H9 (cell line): Measurements from ENCODE around the gene FHIT. TPM values are rescaled to one million over a fixed set of nuclear protein-coding genes. Genes with fewer than 3 reads are reported as not detected.

Experiments
- DNase-seq: peaks from one replicate; pipeline ENCODE4 v3.0.0-alpha.2; 2017
- H2AFZ ChIP-seq: one replicate; pipeline ENCODE4 v1.6.1; 2013; ENCODE audit warnings: mild to moderate bottlenecking, low read length, control low read depth, moderate library complexity
- H2AK5ac ChIP-seq: 2 replicates; pipeline ENCODE4 v1.6.1; 2013; ENCODE audit warnings: low read length, control low read depth, mixed read lengths; ENCODE audit not compliant: insufficient read length
- H2BK120ac ChIP-seq: one replicate; pipeline ENCODE4 v1.6.1; 2013; ENCODE audit warnings: low read depth, mild to moderate bottlenecking, low read length, control low read depth, inconsistent platforms; ENCODE audit not compliant: poor library complexity, severe bottlenecking
- H2BK12ac ChIP-seq: 2 replicates; pipeline ENCODE4 v1.6.1; 2013; ENCODE audit warnings: low read length, control low read depth, mixed read lengths, low read depth; ENCODE audit not compliant: insufficient read length
- H2BK15ac ChIP-seq: 2 replicates; pipeline ENCODE4 v1.6.1; 2013; ENCODE audit warnings: low read depth, low read length, control low read depth
- H2BK20ac ChIP-seq: one replicate; pipeline ENCODE4 v1.6.1; 2013; ENCODE audit warnings: low read depth, mild to moderate bottlenecking, low read length, control low read depth, inconsistent platforms; ENCODE audit not compliant: poor library complexity, severe bottlenecking
- H2BK5ac ChIP-seq: 2 replicates; pipeline ENCODE4 v1.6.1; 2013; ENCODE audit warnings: low read length, control low read depth, mixed read lengths; ENCODE audit not compliant: insufficient read length
- H3K14ac ChIP-seq: 2 replicates; pipeline ENCODE4 v1.6.1; 2013; ENCODE audit warnings: low read length, control low read depth; ENCODE audit not compliant: insufficient read depth
- H3K18ac ChIP-seq: 2 replicates; pipeline ENCODE4 v1.6.1; 2013; ENCODE audit warnings: low read depth, mild to moderate bottlenecking, mixed read lengths, low read length, control low read depth; ENCODE audit not compliant: insufficient read length
- H3K23ac ChIP-seq: 2 replicates; pipeline ENCODE4 v1.6.1; 2013; ENCODE audit warnings: low read length, control low read depth, mixed read lengths, low read depth; ENCODE audit not compliant: insufficient read length
- H3K23me2 ChIP-seq: 2 replicates; pipeline ENCODE4 v1.6.1; 2013; ENCODE audit warnings: low read depth, mild to moderate bottlenecking, mixed read lengths, low read length, control low read depth; ENCODE audit not compliant: insufficient read length, poor library complexity, severe bottlenecking
- H3K27ac ChIP-seq: 2 replicates; pipeline ENCODE4 v1.5.1; 2013; ENCODE audit warnings: low read length, control low read depth, mixed read lengths, low read depth; ENCODE audit not compliant: insufficient read length
- H3K27me3 ChIP-seq: 2 replicates; pipeline ENCODE4 v1.6.1; 2013; ENCODE audit warnings: low read length, control low read depth, inconsistent platforms; ENCODE audit not compliant: insufficient read depth
- H3K4ac ChIP-seq: 2 replicates; pipeline ENCODE4 v1.6.1; 2013; ENCODE audit warnings: low read depth, mild to moderate bottlenecking, control low read depth, inconsistent platforms, low read length, moderate library complexity
- H3K4me1 ChIP-seq: 2 replicates; pipeline ENCODE4 v1.6.1; 2013; ENCODE audit warnings: low read length, control low read depth, inconsistent platforms; ENCODE audit not compliant: insufficient read depth
- H3K4me2 ChIP-seq: 2 replicates; pipeline ENCODE4 v1.6.1; 2013; ENCODE audit warnings: low read length, control low read depth, mixed read lengths; ENCODE audit not compliant: insufficient read length, insufficient read depth
- H3K56ac ChIP-seq: 2 replicates; pipeline ENCODE4 v1.6.1; 2013; ENCODE audit warnings: low read depth, mild to moderate bottlenecking, mixed read lengths, low read length, control low read depth; ENCODE audit not compliant: insufficient read length
- H3K79me1 ChIP-seq: 2 replicates; pipeline ENCODE4 v1.6.1; 2013; ENCODE audit warnings: low read depth, mild to moderate bottlenecking, moderate library complexity, low read length, control low read depth, inconsistent platforms; ENCODE audit not compliant: insufficient read depth, poor library complexity, severe bottlenecking
- H3K79me2 ChIP-seq: 2 replicates; pipeline ENCODE4 v1.6.1; 2013; ENCODE audit warnings: low read length, control low read depth, inconsistent platforms; ENCODE audit not compliant: insufficient read depth
- H3K9ac ChIP-seq: 2 replicates; pipeline ENCODE4 v1.6.1; 2013; ENCODE audit warnings: low read length, control low read depth, mixed read lengths; ENCODE audit not compliant: insufficient read length; ENCODE audit errors: extremely low read depth
- H3K9me3 ChIP-seq: one replicate; pipeline ENCODE4 v1.6.1; 2013; ENCODE audit warnings: low read depth, low read length, inconsistent platforms; ENCODE audit not compliant: control insufficient read depth
- H3T11ph ChIP-seq: one replicate; pipeline ENCODE4 v1.6.1; 2013; ENCODE audit warnings: mild to moderate bottlenecking, low read length, control low read depth, inconsistent platforms
- H4K20me1 ChIP-seq: one replicate; pipeline ENCODE4 v1.6.1; 2013; ENCODE audit not compliant: control insufficient read depth, insufficient read length, insufficient read depth
- H4K5ac ChIP-seq: 2 replicates; pipeline ENCODE4 v1.6.1; 2013; ENCODE audit warnings: low read depth, mild to moderate bottlenecking, mixed read lengths, low read length, control low read depth; ENCODE audit not compliant: insufficient read length
- H4K8ac ChIP-seq: replicated peaks from 2 replicates; pipeline ENCODE4 v1.6.1; 2013; ENCODE audit warnings: low read length, control low read depth, mixed read lengths, low read depth; ENCODE audit not compliant: insufficient read length
- H4K91ac ChIP-seq: 2 replicates; pipeline ENCODE4 v1.6.1; 2013; ENCODE audit warnings: low read depth, mild to moderate bottlenecking, moderate library complexity, mixed read lengths, low read length, control low read depth; ENCODE audit not compliant: insufficient read length
- H3K27ac Mint-ChIP-seq, 3 experiments: 2 replicates in 2 of 3; 3 replicates in 1 of 3; pipeline ENCODE4 v1.8.0; 2020 to 2021; ENCODE audit warnings: mixed read lengths in 3 of 3, mild to moderate bottlenecking in 1 of 3, moderate library complexity in 1 of 3
- H3K27me3 Mint-ChIP-seq: 2 replicates; pipeline ENCODE4 v1.8.0; 2021; ENCODE audit warnings: low read depth, mild to moderate bottlenecking, moderate library complexity, mixed read lengths
- H3K36me3 Mint-ChIP-seq, 3 experiments: 2 replicates in 2 of 3; 3 replicates in 1 of 3; pipeline ENCODE4 v1.8.0; 2020 to 2021; ENCODE audit warnings: low read depth in 3 of 3, mixed read lengths in 3 of 3; ENCODE audit not compliant: insufficient read depth in 1 of 3
- H3K4me1 Mint-ChIP-seq, 2 experiments: 2 replicates each; pipeline ENCODE4 v1.8.0; 2020; ENCODE audit warnings: mixed read lengths in 2 of 2
- H3K4me3 Mint-ChIP-seq, 2 experiments: 2 replicates in 1 of 2; 3 replicates in 1 of 2; pipeline ENCODE4 v1.8.0; 2020 to 2021; ENCODE audit warnings: mild to moderate bottlenecking in 2 of 2, mixed read lengths in 2 of 2, moderate library complexity in 1 of 2
- H3K9me3 Mint-ChIP-seq, 2 experiments: 2 replicates in 1 of 2; 3 replicates in 1 of 2; pipeline ENCODE4 v1.8.0; 2020; ENCODE audit warnings: mild to moderate bottlenecking in 2 of 2, mixed read lengths in 2 of 2, moderate library complexity in 1 of 2
- CTCF ChIP-seq: fragments of 200-600 bp; sonication (generic); conservative IDR thresholded peaks from 3 replicates; pipeline ENCODE4 v1.8.0; 2021; ENCODE audit warnings: antibody characterized with exemption, mild to moderate bottlenecking
- whole genome bisulfite sequencing: extraction: QIAGEN DNeasy Blood & Tissue Kit; methylation state at CpG from one replicate; pipeline ENCODE4 v1.1.7; 2013; ENCODE audit warnings: missing lambda C conversion rate, low lambda C conversion rate, mixed read lengths; ENCODE audit not compliant: insufficient read length; ENCODE audit errors: extremely low coverage; 5-methylcytosine and 5-hydroxymethylcytosine counted together
- total RNA-seq: library from RNA; stranded (reverse); gene quantifications from 2 replicates; pipeline ENCODE4 v1.2.1, GENCODE V29; 2021

The FHIT gene
- total RNA-seq, 1 experiment from 2014 or later = 3.0 TPM

- H3K4me2 ChIP-seq = no peak overlapping the region
- peak overlapping the region in 1 of 3 experiments; percentile 56; a peak in 2 of 7 replicates for H3K27ac Mint-ChIP-seq
Measured at GRCh38 chr3:60010781-60011180, 1240.5 kb downstream of the FHIT start.

More at GRCh38 chr3:60010781-60011180, 1240.5 kb downstream of the FHIT start:
- TF ChIP-seq CTCF = no peak
- H3K23ac ChIP-seq = no peak overlapping the region
- H2BK5ac ChIP-seq = no peak overlapping the region
- H2BK12ac ChIP-seq = no peak overlapping the region
- H4K8ac ChIP-seq = no peak overlapping the region
- no peak overlapping the region for H3T11ph ChIP-seq
- H3K18ac ChIP-seq = no peak overlapping the region
- Mint-ChIP-seq H3K27me3 (no peaks in the 10 kb centered on the region), H3K9me3 (peaks cover 0 to 2% of the 10 kb centered on the region in 2 experiments; a peak in 2 of 5 replicates), H3K36me3 (no peaks in the 10 kb centered on the region; a peak in 1 of 7 replicates), H3K4me3 (no peak overlapping the region), H3K4me1 (peaks cover 32 to 40% of the 10 kb centered on the region in 2 experiments)
- H3K14ac ChIP-seq = no peak overlapping the region
- no peak for DNase-seq
- no peak overlapping the region for H2AFZ ChIP-seq
- no CpG with 5 or more reads among the region's 4 CpGs for WGBS
- no peak overlapping the region for H2BK20ac ChIP-seq
- no peak overlapping the region for H2BK15ac ChIP-seq
- no peak overlapping the region for H3K9ac ChIP-seq
- H3K27ac ChIP-seq = no peak overlapping the region
- H3K79me1 ChIP-seq = no peaks in the 10 kb centered on the region
- H3K4ac ChIP-seq = no peak overlapping the region
- no peaks in the 10 kb centered on the region for H3K9me3 ChIP-seq
- H3K23me2 ChIP-seq = no peaks in the 10 kb centered on the region
- H3K79me2 ChIP-seq = no peaks in the 10 kb centered on the region
- H3K27me3 ChIP-seq = no peaks in the 10 kb centered on the region
- no peak overlapping the region for H3K56ac ChIP-seq
- H2BK120ac ChIP-seq = no peak overlapping the region
- H4K91ac ChIP-seq = no peak overlapping the region
- H2AK5ac ChIP-seq = no peak overlapping the region
- H4K20me1 ChIP-seq = no peaks in the 10 kb centered on the region
- no peaks in the 10 kb centered on the region for H3K4me1 ChIP-seq
- no peak overlapping the region for H4K5ac ChIP-seq
